ENCODE results near the gene HERC3.

The HERC3 gene

DNA sequence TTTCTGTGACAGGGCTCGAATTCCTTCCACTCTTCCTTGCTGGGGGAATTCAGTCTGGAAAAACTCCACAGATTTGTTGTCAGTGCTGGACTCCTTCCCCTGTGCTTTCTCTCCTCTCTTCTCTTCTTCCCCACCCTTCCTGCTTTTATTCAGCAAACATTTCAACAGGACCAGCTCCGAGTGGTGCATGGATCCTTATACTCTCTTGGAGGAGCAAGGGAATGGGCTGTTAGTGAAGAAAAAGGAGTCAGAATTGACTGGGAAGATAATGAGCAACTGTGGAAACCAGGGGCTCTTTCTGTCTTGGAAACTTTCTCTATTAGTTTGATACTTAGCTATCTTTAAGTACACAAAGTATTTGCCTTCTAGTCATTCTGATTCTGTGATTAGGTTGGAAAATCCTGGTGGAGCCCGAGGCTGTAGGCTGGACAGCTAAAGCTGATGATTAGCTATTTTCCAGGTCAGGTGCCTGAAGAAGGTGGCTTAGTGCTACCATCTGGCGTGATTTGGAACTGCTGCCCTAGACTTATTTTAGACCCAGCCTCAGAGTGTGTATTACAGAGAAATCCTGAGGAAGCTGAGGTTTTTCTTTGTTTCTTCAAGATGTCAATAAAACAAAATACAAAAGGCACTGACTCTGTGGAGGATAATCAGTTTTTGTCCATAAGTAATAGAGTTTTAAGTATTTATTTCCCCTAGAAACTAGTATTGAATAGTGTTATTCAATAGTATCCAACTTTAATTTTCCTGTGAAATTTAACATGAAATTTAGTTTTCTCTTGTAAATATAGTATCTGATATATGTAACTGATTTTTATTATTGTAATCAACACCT lies 67.0 kb downstream of the HERC3 start:
- no peak for DNase-seq (ENCODE audit: low read depth in 2 of 2, low spot score in 1 of 2)

DNA sequence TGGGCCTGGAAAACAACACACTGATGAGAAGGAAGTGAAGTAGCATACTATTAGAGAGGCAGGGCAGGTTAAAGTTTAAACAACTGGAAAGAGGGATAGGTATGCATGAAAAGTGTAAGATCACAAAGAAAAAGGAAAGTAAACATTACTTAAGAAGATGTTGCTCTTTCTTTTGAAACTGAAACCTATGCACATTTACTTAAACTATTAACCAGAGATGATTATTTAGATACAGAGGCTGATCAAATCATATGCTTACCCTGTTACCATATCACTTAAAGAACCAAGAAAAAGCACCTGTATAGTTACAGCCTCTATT lies 67.6 kb downstream of the HERC3 start:
- DNase-seq (ENCODE audit: low read depth in 2 of 2, low spot score in 1 of 2), result no peak

DNA sequence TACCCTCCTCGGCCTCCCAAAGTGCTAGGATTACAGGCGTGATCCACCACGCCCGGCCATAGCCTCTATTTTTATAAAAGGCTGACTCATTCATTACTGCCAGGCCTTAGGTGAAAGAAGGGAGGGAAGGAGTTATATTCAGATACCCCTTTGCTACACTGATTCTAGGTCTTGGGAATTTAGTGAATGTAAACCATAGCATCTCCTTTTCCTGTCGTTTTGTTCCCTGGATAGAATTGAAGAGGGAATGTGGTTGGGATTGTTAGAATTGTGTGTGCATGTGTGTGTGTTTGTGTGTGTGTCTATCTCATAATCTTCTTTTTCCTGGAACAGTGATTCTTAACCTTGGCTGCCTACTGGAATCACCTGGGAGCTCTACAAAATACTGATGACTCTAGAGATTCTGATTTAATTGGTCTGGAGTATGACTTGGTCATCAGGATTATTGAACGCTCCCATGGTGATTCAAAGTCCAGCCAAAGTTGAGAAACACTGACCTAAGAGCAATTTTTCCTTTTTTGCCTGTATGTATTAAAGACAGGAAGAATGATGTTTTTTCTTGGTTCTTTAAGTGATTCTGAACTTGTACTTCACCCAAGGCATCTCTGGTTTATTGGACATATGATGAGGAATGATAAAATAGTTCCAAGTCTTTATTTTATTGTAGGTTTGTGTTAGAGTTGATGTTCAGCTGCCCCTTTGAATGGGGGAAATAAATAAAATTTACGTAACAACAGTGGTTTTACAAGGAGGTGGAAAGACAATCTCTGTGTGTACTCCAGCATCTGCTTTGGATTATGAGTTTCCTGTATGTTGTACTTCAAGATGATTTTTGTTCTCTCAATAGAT lies 68.4 kb downstream of the HERC3 start:
- no peak for DNase-seq (ENCODE audit: low read depth in 2 of 2, low spot score in 1 of 2)

DNA sequence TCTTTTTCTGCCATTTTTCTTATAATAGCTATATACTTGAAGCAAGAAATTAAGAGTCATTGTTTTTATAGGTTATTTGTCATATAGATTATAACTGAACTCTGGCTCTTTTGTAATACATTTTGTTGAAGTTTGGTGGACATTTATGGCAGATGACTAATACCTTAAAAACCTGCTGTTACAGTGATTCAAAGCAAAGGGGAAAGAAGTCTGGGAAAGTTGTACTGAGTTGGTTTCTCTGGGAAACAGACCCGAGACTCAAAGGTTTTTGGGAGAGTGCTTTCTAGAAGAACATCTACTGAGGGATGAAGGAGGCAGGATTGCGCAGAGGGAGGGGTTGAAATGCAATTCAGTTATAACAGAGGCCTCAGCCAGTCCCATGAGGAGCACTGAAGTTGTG lies 69.5 kb downstream of the HERC3 start:
- no peak for DNase-seq (ENCODE audit: low read depth in 2 of 2, low spot score in 1 of 2)

DNA sequence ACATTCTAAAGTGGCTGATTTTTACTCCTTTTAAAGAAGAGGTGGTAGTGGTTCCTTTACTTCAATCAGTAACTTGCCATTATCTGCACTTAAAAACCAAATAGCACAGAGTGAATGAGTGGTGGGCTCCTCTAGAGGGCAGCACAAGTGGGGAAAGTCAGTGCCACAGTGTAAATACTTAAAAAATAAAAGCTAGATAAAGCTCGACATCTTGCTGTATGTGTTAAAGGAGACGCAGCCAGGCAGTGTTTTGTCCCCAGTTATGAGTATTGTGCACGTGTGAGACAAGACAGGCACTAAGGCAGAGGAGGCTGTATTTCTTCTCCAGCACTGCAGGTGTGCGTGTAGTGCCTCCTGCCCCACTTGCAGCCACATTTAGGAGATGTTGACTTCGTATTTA lies 80.7 kb downstream of the HERC3 start:
- no peak for DNase-seq (ENCODE audit: low read depth in 2 of 2, low spot score in 1 of 2)

DNA sequence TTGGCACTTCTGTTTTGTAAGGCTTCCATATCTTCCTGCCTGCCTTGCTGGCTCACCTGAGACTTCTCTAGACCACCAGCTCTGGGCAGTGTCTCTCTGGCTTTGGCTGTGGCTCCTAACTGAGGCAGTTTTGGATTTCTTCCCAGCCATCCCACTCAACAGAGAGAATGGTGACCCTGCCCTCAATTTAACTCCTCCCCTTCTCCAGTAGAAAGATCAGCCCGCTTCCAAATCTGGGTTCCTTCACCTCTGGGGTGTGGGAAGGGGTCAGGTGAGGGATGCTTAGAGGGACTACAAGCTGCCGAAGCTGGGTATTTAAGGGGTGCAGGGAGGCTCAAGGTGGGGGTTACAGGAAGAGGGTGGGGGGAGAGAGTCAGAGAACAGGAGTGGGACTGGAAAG lies 81.6 kb downstream of the HERC3 start:
- no peak for DNase-seq (ENCODE audit: low read depth in 2 of 2, low spot score in 1 of 2)

DNA sequence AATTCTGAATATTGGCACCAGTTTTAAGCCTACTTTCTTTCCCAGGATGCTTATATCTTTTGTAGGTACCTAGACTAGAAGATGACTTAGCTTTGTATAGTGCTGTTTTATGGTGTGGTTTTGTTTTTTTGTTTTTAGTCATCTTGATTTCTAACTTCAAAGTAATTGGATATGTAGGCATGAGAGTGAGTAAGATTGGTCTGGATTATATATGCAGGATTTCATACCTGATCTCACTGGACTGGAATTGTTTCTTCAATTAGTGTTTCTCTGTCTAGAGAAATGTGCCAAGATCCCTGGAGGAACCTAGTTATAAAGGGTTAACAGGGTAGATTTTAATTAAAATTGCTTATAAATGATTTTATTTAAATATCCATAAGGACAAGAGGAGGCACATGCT lies 82.3 kb downstream of the HERC3 start:
- DNase-seq (ENCODE audit: low read depth in 2 of 2, low spot score in 1 of 2), result no peak

DNA sequence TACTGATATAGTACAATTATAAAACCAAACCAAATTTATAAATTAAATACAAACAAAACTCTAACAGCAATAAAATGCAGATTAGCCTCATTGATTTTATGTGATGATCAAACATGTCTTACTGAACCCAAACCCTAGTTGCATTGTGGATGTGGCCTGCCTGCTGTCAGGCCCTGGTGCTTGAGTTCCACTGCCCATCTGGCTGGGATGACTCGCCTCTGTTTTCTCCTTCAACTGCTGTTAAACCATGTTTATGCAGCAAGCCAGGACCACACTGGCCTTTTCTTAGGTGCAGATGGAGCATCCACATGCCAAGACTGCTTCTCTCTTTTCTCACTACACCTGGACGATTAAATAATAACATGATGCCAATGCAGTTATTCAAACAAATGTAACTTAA lies 82.7 kb downstream of the HERC3 start:
- no peak for DNase-seq (ENCODE audit: low read depth in 2 of 2, low spot score in 1 of 2)

DNA sequence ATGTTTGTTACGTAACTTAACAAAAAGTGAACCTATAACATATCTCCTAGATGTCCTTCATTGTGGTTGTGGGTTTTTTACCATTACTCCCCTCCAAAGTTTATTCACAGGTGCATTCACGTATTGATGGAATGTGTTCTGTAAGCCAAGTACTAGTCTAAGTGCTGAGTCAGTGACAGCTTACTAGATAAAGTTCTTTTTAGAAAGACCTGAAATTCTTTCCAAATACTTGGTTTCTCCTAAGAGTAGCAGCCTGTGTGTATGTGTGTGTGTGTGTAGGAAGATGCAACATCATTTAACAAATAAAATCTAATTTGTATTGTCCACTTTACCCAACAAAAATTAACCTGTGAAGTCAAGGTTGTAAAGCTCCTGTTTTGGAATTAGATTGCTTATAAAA lies 83.3 kb downstream of the HERC3 start:
- DNase-seq (ENCODE audit: low read depth in 2 of 2, low spot score in 1 of 2), result no peak

DNA sequence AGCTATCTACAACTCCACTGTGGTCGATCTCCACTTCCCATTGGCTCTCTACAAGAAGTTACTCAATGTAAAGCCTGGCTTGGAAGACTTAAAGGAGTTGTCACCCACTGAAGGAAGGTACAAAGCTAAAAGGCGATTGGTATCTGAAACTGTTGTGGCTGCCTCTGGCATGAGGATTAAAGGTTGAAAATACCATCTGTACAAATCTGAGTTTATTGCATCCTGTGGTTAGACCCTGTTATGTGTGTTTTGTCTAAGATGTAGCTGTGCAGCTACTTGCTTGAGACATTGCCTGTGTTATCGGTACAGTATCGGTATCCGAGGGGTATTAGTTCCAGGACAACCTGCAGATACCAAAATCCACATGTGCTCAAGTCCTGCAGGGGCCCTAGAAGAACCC lies 88.9 kb downstream of the HERC3 start:
- no peak for DNase-seq (ENCODE audit: low read depth in 2 of 2, low spot score in 1 of 2)

DNA sequence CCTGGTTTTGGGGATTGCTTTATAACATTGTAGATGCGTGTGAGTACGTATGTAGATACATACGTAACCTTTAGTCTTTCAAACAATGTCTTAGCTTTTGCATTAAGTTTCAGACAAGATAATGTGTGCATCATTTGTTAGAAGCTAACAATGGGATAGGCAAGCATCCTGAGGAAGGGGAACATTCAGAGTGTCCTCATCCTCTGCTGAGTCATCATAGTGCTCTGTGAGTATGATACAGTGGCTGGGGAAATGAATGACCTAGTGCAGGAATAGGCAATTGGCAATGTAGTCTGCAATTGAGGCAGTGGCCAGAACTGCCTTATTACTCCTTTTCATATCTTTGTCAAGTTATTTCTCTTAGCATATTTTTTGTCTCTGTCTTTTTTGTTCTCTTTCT lies 98.1 kb downstream of the HERC3 start:
- no peak for DNase-seq (ENCODE audit: low read depth in 2 of 2, low spot score in 1 of 2)

DNA sequence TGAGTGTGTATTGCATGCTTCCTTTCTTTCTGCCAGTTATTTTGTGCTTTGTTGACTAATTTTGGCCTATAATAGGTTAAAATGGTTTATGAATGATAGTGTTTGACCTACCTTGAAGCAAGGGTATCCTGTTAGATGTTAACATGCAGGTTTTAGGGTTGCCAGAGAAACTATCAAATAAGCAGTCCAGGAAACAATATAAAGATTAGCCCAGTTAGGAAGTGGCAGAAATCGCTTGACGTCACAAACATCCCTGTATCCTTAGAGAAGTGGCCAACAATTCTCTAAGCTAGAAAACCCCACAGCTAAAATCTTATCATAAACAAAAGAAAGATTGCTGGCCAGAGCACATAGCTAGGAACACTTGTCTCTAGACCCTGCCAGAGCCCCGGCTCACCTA lies 101.5 kb downstream of the HERC3 start:
- no peak for DNase-seq (ENCODE audit: low read depth in 2 of 2, low spot score in 1 of 2)

DNA sequence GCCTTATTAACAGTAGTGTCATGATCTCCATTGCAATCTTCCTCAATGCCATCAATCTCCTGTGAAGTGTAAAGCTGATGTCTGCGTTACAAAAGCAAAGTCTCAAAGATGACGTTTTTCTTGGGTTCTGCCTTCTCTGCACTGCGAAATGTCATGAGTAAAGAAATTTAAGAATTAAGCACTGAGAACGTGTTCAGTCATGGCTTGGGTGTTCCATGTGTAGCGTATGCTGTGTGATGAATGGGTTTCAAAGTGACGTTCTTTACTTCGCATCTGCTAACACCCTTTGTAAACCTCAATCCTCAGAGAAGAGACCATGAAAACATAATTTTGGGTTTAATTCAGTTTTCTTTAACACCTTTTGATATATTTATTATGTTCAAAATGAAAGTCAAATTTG lies 104.3 kb downstream of the HERC3 start:
- no peak for DNase-seq (ENCODE audit: low read depth in 2 of 2, low spot score in 1 of 2)

DNA sequence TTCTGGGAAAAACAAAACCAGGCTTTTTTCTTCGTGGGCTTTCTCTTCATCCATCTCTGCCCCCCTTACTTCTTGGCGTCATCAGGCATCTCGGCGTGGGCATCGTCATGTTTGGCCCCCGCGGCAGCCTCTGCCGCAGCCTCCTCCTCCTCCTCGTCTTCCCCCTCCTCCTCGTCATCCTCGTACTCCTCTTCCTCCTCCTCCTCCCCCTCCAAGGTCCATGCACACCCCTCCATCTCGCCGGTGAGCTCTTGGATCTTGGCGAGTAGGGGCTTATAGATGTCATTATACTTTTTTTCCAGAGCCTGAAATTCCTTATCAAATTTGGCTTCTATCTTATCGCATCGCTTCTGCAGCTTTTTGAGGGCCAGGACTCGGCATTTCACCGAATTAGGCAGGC lies 104.9 kb downstream of the HERC3 start:
- DNase-seq (ENCODE audit: low read depth in 2 of 2, low spot score in 1 of 2), result peak in 1 of 2 donors; percentile 12

DNA sequence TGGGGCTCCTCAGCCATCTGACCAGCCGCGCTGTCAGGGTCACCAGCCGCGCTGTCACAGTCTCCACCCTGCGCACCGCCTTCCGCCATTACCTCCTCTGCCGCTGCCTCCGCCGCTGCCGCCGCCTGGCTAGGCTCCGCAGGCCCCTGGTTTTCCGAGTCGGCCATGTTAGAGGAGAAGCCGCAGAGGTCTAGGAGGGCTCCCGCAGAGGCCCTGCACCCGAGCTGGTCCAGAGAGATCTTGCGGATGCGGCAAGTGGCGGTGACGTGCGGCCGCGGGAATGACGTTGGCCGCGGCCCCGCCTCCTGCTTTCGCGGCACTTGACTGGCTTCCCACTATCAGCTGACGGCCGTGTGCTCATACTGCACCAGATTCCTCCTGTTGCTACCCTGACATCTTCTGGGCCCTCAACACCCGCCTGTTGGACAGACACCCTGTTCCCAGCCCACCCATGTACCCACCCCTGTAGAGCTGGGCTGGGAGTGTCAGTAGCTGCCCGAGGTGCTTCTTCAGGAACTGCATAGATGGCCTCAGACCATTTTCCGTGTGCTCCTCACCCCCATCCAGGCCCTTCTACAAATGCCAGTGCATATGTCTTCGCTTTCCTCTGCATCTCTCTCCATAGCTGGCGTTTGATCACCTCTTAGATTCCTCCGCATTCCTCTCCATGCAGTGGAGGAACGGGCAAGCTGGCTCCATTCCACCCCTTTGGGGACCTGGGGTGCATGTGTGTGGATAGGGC lies 105.5 kb downstream of the HERC3 start, which contains the start of gene NAP1L5:
TSS of gene NAP1L5 (minus strand) at position 242 of the 742 bp plus-strand sequence. CDS start at position 167, 75 bp downstream.
- peak in 1 of 2 donors; percentile 45 for DNase-seq (ENCODE audit: low read depth in 2 of 2, low spot score in 1 of 2)

DNA sequence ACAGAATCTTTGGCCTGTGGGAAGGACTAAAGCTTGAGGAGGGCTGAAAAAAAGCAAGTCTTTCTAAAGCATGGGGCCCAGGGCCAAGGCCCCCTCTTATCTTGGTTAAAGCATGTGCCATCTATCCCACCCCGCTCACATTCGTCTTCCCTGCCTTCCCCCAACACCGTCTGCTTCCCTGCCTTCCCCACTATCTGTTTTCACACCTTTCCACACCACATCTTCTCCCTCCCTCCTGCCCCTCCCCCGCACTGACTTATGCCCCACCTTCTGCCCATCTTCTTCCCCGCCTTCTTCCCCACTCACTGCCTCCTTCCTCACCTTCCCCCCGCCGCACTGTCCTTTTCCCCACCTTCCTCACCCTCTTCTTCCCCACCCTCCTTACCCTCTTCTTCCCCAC lies 106.2 kb downstream of the HERC3 start:
- no peak for DNase-seq (ENCODE audit: low read depth in 2 of 2, low spot score in 1 of 2)

DNA sequence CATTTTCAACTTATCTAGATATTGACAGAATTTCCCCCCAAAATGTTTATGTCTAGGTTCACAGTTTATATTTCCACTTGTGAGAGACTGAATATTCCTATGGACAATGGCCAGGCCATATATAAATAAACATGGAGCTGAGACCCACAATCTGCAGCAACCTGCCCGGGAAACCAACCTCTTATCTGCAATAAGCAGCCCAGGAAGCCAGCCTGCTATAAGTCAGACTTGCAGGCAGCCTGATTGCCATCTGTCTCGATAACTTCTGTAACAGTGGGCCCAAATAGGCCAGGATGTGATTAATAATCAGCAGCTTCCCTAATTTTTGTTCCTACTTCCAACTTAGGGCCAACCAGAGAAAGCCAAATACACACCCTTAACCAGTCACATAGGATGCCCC lies 110.5 kb downstream of the HERC3 start:
- DNase-seq (ENCODE audit: low read depth in 2 of 2, low spot score in 1 of 2), result no peak

DNA sequence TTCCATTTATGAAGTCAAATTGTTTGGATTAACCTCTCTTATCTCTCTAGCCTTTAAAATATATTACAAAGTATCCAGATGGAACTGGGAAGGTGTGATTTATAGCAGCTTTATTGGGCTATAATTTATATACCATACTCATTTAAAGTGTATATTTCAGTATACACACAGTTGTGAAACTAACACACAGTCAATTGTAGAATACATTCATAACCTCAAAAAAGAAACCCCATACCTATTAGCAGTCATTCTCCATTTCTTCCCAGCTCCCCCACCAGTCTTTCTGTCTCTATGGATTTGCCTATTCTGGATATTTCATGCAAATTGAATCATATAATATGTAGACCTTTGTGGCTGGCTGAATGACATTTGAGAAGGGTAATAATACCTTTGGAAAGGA lies 112.9 kb downstream of the HERC3 start:
- DNase-seq (ENCODE audit: low read depth in 2 of 2, low spot score in 1 of 2), result no peak

DNA sequence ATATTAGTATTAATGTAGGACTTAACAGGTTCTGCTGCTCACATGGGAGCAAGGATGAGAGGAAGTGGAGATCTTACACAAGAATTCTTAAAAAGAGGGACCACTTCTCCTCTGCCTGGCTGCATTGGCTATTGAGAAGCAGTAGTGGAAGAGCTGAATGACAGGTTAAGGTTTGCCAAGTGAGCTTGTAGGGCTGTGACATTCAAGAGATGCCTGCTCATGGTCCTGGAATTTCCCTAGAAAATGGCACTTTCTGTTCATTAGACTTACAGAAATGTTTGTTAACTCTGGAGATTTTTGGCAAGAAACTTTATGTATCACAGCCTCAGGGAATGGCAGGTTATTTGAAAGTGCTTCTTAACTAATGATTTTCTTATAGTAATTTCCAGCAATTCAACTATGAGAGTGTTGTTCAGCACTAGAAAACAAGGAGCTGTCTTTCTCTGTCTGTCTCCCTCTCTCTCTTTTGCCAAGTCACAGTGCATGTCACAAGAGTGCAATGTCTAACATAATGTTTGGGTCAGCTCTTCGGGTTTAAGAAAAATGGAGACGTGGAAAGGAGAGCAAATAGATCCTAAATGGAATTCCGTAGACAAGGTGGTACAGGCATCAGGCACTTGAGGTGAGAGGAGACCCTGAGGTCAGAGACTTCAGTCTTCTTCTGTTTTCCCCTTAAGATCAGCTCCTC lies 113.7 kb downstream of the HERC3 start:
- no peak for DNase-seq (ENCODE audit: low read depth in 2 of 2, low spot score in 1 of 2)

DNA sequence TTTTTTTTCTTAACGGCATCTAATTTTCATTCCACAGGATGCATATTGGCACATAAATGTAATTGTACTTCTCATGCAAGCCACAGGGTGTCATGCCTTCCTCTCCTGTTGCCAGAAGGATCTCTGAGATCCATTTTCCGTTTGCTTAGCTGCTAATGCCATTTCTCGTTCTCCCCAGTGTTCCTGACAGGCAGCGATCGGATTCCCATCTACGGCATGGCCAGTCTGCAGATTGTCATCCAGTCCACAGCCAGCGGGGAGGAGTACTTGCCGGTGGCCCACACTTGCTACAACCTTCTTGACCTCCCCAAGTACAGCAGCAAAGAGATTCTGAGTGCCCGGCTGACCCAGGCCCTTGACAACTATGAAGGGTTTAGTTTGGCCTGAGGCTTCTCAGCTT lies 114.3 kb downstream of the HERC3 start:
- DNase-seq (ENCODE audit: low read depth in 2 of 2, low spot score in 1 of 2), result no peak

DNA sequence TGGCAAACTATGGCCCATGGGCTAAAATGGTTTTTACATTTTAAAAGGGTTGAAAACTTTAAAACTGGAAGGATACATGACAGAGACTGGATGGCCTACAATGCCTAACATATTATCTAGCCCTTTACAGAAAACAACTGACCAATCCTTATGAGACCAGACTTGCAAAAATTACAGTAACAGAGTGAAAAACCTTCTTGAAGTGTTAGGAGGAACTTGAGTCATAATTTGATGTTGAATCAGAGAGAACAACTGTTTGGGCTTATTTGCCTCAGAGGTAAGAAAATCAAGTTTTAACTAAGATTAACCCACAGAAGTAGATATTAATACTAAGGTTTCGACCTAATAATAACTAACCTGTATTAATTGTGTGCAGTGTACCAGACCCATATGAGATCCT lies 117.7 kb downstream of the HERC3 start:
- no peak for DNase-seq (ENCODE audit: low read depth in 2 of 2, low spot score in 1 of 2)

Measured in stimulated activated CD8-positive, alpha-beta memory T cell treated with anti-CD3 and anti-CD28 coated beads, Interleukin-4, amount 100 ng/mL, for 4 hours (primary cell).